Colonic mucosa (tissue), 4 donors: ENCODE data around the gene B3GALNT1. TPM values are rescaled to one million over a fixed set of nuclear protein-coding genes. Genes with fewer than 3 reads are reported as not detected.

Experiments used
- DNase-seq: peaks from one replicate; pipeline ENCODE4 v3.0.0-alpha.2; 2020
- H3K27ac ChIP-seq: fragments of 200-600 bp; one replicate; pipeline ENCODE4 v1.8.0; 2021
- H3K27me3 ChIP-seq: fragments of 200-600 bp; one replicate; pipeline ENCODE4 v1.8.0; 2021
- H3K36me3 ChIP-seq: fragments of 200-600 bp; one replicate; pipeline ENCODE4 v1.8.0; 2021
- H3K4me1 ChIP-seq: fragments of 200-600 bp; one replicate; pipeline ENCODE4 v1.8.0; 2021; ENCODE audit warnings: mild to moderate bottlenecking
- H3K4me3 ChIP-seq: fragments of 200-600 bp; one replicate; pipeline ENCODE4 v1.8.0; 2021
- H3K9ac ChIP-seq, 2 donors: one replicate each; pipeline ENCODE4 v1.7.0; 2013; ENCODE audit warnings: control low read depth in 2 of 2, low read depth in 2 of 2, low read length in 2 of 2
- H3K9me3 ChIP-seq: fragments of 200-600 bp; one replicate; pipeline ENCODE4 v1.8.0; 2021
- intact Hi-C: fragments of 100-400 bp; cut with DNase I; formaldehyde crosslinking; loops from one replicate; pipeline ENCODE4 v1.14.1; 2022
- total RNA-seq, 2 donors: library from RNA; stranded (reverse); fragmentation: NEBNext Ultra II Directional in 1 of 2; extraction: Animal tissue kit (Norgen Biotek cat#: 25700) in 1 of 2; gene quantifications; one replicate each; pipeline ENCODE4 v1.2.1, GENCODE V29; 2021
- TF ChIP-seq, protein P1 (sequence below): fragments of 200-600 bp; IDR thresholded peaks from one replicate; pipeline ENCODE4 v1.8.0; 2022; ENCODE audit warnings: antibody characterized with exemption, mild to moderate bottlenecking
- donor health status: healthy.
- donor health status: DM: no; HTN: no; CAD: no.
- donor health status: DM: no; HTN: no; CAD: no.

Gene B3GALNT1
- total RNA-seq, 2 donors from 2014 or later = 0.94 to 1.8 TPM

DNA sequence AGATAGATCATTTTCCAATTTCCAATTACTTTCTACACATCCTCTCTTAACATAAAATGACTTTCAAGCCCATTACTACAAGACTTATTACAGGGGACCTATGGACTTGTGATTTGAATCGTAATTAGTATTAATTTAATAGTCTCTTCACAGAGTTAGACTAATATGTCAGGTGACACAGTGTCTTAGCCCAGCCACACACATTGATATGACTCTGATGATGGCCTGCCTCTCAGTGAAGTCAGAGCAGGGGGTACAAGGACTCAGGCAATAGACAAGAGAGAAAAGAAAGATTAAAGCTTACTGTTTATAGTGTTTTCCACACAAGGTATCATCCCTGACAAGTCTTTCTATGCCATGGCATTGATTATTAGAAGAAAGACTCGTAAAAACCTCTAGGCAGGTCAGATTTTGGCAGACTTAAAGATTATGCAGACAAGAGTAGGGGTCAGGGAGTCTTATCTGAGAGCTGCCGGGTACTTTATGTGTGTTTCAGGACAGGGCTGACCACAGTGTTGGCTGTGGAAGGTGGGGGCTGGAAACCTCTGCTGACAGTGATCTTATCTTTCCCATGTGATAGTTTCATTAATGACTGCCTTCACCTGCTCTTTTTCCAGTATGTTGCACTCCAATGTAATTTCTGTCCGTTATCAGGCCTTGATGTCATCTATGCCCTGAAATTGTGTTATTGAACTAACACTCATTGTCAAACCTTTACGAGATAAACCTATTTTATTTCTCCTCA is 50.1 kb downstream of the B3GALNT1 start:
- no peaks in the 10 kb centered on the region for H3K36me3 ChIP-seq
- no peaks in the 10 kb centered on the region for H3K27me3 ChIP-seq
- intact Hi-C loops = no loop called here
- DNase-seq = no peak
- H3K27ac ChIP-seq = no peak overlapping the region
- H3K9ac ChIP-seq = no peak overlapping the region
- no peaks in the 10 kb centered on the region for H3K4me1 ChIP-seq
- no peaks in the 10 kb centered on the region for H3K9me3 ChIP-seq
- TF ChIP-seq, protein P1, sequence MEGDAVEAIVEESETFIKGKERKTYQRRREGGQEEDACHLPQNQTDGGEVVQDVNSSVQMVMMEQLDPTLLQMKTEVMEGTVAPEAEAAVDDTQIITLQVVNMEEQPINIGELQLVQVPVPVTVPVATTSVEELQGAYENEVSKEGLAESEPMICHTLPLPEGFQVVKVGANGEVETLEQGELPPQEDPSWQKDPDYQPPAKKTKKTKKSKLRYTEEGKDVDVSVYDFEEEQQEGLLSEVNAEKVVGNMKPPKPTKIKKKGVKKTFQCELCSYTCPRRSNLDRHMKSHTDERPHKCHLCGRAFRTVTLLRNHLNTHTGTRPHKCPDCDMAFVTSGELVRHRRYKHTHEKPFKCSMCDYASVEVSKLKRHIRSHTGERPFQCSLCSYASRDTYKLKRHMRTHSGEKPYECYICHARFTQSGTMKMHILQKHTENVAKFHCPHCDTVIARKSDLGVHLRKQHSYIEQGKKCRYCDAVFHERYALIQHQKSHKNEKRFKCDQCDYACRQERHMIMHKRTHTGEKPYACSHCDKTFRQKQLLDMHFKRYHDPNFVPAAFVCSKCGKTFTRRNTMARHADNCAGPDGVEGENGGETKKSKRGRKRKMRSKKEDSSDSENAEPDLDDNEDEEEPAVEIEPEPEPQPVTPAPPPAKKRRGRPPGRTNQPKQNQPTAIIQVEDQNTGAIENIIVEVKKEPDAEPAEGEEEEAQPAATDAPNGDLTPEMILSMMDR = no peak
- no peak overlapping the region for H3K4me3 ChIP-seq

DNA sequence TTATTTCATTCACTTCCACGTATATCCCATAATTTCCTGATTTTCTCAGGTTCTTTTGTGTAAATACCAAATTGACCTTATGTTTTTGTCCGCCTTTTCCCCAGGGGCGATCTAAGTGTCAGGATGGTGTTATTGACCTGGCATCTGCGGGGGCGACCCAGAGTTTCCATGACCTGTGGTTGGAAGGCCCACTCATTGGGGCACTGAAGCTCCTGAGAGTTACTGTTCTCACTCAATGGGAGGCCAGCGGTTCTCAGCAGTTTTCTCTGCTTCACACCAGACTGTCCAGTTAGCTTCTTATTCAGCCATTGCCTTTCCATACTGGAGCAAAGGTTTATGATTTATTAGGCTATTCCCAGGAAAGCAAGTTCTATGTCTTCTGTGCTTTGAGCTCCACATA is 53.3 kb downstream of the B3GALNT1 start:
- TF ChIP-seq, protein P1 = no peak
- H3K4me3 ChIP-seq = no peak overlapping the region
- DNase-seq = no peak
- H3K27ac ChIP-seq = no peak overlapping the region
- no peaks in the 10 kb centered on the region for H3K27me3 ChIP-seq
- intact Hi-C loops = no loop called here
- H3K9ac ChIP-seq = no peak overlapping the region
- H3K36me3 ChIP-seq = no peaks in the 10 kb centered on the region
- no peaks in the 10 kb centered on the region for H3K4me1 ChIP-seq
- H3K9me3 ChIP-seq = no peaks in the 10 kb centered on the region

DNA sequence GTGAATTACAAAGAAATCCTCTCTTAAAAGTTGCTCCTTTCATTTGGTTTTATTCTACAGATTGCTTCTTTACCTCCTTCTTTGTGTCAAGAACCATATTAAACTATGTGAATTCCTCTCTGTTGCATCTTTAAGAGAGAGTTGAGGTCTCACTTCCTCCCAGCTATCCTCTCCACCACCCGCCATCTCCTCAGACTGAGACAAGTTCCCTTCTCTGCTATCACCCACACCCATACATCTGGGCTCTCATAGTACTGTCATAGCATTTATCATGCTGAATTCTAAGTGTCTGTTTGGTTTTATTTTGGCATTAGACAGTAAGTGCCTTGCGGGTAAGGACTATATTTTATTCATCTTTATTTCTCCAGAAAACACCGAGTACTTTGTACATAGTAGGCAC is 54.2 kb downstream of the B3GALNT1 start:
- H3K4me1 ChIP-seq = no peaks in the 10 kb centered on the region
- intact Hi-C loops = no loop called here
- DNase-seq = no peak
- no peaks in the 10 kb centered on the region for H3K36me3 ChIP-seq
- TF ChIP-seq, protein P1 = no peak
- no peaks in the 10 kb centered on the region for H3K27me3 ChIP-seq
- no peaks in the 10 kb centered on the region for H3K9me3 ChIP-seq
- no peak overlapping the region for H3K4me3 ChIP-seq
- H3K9ac ChIP-seq = no peak overlapping the region
- H3K27ac ChIP-seq = no peak overlapping the region

DNA sequence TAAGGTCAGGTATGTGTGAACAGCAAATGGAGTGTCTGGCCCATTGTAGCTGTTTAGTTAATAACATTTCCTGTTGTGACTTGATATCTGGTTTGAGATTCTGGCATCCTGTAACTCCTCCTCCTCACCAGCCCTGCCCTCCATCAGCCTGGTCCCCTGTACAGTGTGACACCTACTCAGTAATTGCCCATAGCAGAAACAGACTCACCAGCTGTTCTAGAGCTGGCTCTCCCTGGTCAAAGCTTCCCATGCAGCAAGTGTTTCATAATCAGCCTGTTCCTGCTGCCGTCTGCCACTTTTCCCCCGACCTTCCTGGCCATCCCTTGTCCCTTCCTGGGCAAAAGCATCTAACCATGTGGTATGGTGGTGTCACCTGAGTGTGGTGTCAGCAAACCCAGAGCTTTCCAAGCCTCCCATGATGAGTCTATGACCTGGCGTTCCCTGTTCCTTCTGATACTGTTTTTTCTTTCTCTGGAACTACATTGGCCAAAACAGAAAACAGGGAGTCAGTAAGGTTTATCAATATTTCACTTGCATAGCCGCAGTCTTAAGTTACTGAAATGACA is 55.4 kb downstream of the B3GALNT1 start:
- TF ChIP-seq, protein P1 = no peak
- H3K36me3 ChIP-seq = no peaks in the 10 kb centered on the region
- H3K27ac ChIP-seq = no peak overlapping the region
- H3K4me1 ChIP-seq = no peaks in the 10 kb centered on the region
- H3K27me3 ChIP-seq = no peaks in the 10 kb centered on the region
- H3K9ac ChIP-seq = no peak overlapping the region
- no peaks in the 10 kb centered on the region for H3K9me3 ChIP-seq
- no peak for DNase-seq
- intact Hi-C loops = no loop called here
- no peak overlapping the region for H3K4me3 ChIP-seq

DNA sequence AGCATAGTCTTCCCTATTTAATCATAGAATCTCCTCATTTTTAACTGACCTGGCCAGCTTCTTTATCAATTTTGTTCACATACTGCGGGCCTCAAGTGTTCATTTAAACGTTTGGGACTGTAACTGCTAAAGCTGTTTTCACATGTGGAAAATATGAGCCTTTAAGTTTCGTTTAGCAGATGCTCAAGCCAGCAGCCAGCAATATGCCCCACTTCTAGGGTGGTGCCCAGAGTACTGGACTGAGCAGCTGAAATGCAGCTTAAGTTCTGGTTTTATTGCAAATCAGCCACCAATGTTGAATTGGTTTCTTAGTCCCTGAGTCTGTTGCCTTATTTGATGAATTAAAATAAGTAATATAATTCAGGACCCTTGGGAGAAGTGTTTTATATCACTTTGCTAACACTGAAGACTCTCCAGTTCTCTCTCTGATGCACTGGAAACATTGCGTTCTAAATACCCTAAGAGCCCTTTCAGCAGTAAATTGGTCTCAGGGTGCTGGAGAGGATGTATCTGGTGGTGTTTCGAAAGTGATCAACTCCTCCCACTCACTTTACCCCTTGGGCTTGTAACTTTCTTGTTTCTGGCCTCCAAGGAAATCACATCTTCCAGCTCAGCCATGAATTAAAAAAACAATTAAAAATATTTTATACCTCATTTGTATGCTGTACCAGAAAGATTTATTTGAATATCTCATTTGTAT is 61.7 kb downstream of the B3GALNT1 start:
- H3K4me1 ChIP-seq = no peaks in the 10 kb centered on the region
- intact Hi-C loops = no loop called here

More for the DNA sequence above, 61.7 kb downstream of the B3GALNT1 start:
- no peaks in the 10 kb centered on the region for H3K9me3 ChIP-seq
- DNase-seq = no peak
- H3K9ac ChIP-seq = no peak overlapping the region
- H3K36me3 ChIP-seq = no peaks in the 10 kb centered on the region
- TF ChIP-seq, protein P1 = no peak
- H3K27ac ChIP-seq = no peak overlapping the region
- no peak overlapping the region for H3K4me3 ChIP-seq
- H3K27me3 ChIP-seq = no peaks in the 10 kb centered on the region
